DND-41 (cell line): ENCODE data around the gene ZFC3H1.
"Not testable (repeated sequence)": the region's sequence is repeated elsewhere in the genome, so short reads cannot be mapped to it uniquely, and the experiment has no call there.

Source experiments
- ATAC-seq: fragments of 200-7000 bp; cut with Tn5 transposase; 3 replicates; pipeline ENCODE4 v1.9.1; 2021; ENCODE audit warnings: low read depth; ENCODE audit not compliant: insufficient read depth
- DNase-seq: peaks from one replicate; pipeline ENCODE4 v3.0.0-alpha.2; 2020
- H2AFZ ChIP-seq: 2 replicates; pipeline ENCODE4 v1.6.0; 2012; ENCODE audit warnings: low read depth, low read length
- H3K27ac ChIP-seq: 2 replicates; pipeline ENCODE4 v1.5.1; 2012; ENCODE audit warnings: low read length, inconsistent platforms
- H3K27me3 ChIP-seq: fragments of 200-600 bp; sonication (generic); 2 replicates; pipeline ENCODE4 v1.6.0; 2012; ENCODE audit warnings: low read length, mild to moderate bottlenecking, inconsistent platforms; ENCODE audit not compliant: insufficient read depth, poor library complexity
- H3K36me3 ChIP-seq: 2 replicates; pipeline ENCODE4 v1.5.1; 2012; ENCODE audit warnings: low read length, inconsistent platforms; ENCODE audit not compliant: insufficient read depth
- H3K4me1 ChIP-seq: 2 replicates; pipeline ENCODE4 v1.5.1; 2012; ENCODE audit warnings: mild to moderate bottlenecking, low read length; ENCODE audit not compliant: insufficient read depth
- H3K4me2 ChIP-seq: 2 replicates; pipeline ENCODE4 v1.6.0; 2012; ENCODE audit warnings: mild to moderate bottlenecking, moderate library complexity, low read length, inconsistent platforms; ENCODE audit not compliant: insufficient read depth
- H3K4me3 ChIP-seq, 2 experiments: fragments of 200-600 bp in 1 of 2; shearing (Covaris generic) in 1 of 2; 2 replicates each; pipeline ENCODE4 v1.5.1; 2012 to 2016; ENCODE audit warnings: inconsistent platforms in 2 of 2, low read length in 2 of 2, mild to moderate bottlenecking in 2 of 2, low read depth in 1 of 2, moderate library complexity in 1 of 2
- H3K79me2 ChIP-seq: 2 replicates; pipeline ENCODE4 v1.6.0; 2012; ENCODE audit warnings: low read length, inconsistent platforms; ENCODE audit not compliant: insufficient read depth
- H3K9ac ChIP-seq: 2 replicates; pipeline ENCODE4 v1.6.0; 2012; ENCODE audit warnings: low read depth, mild to moderate bottlenecking, inconsistent platforms, low read length, moderate library complexity
- H3K9me3 ChIP-seq: 2 replicates; pipeline ENCODE4 v1.5.1; 2012; ENCODE audit warnings: low read length, moderate library complexity, mild to moderate bottlenecking, inconsistent platforms; ENCODE audit not compliant: insufficient read depth, severe bottlenecking
- H4K20me1 ChIP-seq: 2 replicates; pipeline ENCODE4 v1.6.0; 2012; ENCODE audit warnings: low read length; ENCODE audit not compliant: insufficient read depth
- EZH2 ChIP-seq: IDR thresholded peaks from 3 replicates; pipeline ENCODE4 v1.6.1; 2012; ENCODE audit warnings: borderline replicate concordance, low read depth, mild to moderate bottlenecking, moderate library complexity, low read length, inconsistent platforms; ENCODE audit not compliant: severe bottlenecking
- TF ChIP-seq, protein P1 (sequence below): IDR thresholded peaks from 2 replicates; pipeline ENCODE4 v1.5.1; 2012; ENCODE audit warnings: borderline replicate concordance, low read length, moderate library complexity, mild to moderate bottlenecking; ENCODE audit not compliant: poor library complexity, severe bottlenecking; ENCODE audit errors: extremely low read depth

ZFC3H1 gene

DNA sequence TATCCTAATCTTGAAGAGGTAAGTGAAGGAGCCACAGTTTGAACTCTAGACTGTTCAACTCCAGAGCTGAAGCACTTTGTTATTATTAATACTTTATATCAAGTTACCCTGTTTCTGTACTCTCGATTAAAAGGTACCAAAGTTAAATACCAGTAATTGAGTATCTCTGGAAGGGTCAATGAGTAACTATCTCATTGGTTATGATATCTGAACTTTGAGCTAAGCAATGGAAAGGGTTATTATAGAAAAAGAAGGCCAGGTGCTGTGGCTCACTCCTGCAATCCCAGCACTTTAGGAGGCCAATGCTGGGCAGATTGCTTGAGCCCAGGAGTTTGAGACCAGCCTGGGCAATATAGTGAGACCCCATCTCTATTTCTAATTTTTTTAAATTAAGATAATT lies 32.1 kb upstream of the ZFC3H1 start:
- Histone ChIP-seq H2AFZ (no peak overlapping the region), H3K27me3 (no peaks in the 10 kb centered on the region), H3K9ac (no peak overlapping the region), H3K4me2 (no peak overlapping the region), H4K20me1 (no peaks in the 10 kb centered on the region), H3K4me3 (no peak overlapping the region), H3K79me2 (0 out of 2 replicates have a peak, but pooled peaks cover 4% of the 10 kb centered on the region), H3K9me3 (no peaks in the 10 kb centered on the region), H3K27ac (no peak overlapping the region), H3K36me3 (peaks cover 54% of the 10 kb centered on the region), H3K4me1 (no peaks in the 10 kb centered on the region; the same call in 1 of the 2 replicates)
- DNase-seq: no peak
- TF ChIP-seq, protein P1, sequence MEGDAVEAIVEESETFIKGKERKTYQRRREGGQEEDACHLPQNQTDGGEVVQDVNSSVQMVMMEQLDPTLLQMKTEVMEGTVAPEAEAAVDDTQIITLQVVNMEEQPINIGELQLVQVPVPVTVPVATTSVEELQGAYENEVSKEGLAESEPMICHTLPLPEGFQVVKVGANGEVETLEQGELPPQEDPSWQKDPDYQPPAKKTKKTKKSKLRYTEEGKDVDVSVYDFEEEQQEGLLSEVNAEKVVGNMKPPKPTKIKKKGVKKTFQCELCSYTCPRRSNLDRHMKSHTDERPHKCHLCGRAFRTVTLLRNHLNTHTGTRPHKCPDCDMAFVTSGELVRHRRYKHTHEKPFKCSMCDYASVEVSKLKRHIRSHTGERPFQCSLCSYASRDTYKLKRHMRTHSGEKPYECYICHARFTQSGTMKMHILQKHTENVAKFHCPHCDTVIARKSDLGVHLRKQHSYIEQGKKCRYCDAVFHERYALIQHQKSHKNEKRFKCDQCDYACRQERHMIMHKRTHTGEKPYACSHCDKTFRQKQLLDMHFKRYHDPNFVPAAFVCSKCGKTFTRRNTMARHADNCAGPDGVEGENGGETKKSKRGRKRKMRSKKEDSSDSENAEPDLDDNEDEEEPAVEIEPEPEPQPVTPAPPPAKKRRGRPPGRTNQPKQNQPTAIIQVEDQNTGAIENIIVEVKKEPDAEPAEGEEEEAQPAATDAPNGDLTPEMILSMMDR: no peak
- TF ChIP-seq EZH2: no peak
- no peak for ATAC-seq

DNA sequence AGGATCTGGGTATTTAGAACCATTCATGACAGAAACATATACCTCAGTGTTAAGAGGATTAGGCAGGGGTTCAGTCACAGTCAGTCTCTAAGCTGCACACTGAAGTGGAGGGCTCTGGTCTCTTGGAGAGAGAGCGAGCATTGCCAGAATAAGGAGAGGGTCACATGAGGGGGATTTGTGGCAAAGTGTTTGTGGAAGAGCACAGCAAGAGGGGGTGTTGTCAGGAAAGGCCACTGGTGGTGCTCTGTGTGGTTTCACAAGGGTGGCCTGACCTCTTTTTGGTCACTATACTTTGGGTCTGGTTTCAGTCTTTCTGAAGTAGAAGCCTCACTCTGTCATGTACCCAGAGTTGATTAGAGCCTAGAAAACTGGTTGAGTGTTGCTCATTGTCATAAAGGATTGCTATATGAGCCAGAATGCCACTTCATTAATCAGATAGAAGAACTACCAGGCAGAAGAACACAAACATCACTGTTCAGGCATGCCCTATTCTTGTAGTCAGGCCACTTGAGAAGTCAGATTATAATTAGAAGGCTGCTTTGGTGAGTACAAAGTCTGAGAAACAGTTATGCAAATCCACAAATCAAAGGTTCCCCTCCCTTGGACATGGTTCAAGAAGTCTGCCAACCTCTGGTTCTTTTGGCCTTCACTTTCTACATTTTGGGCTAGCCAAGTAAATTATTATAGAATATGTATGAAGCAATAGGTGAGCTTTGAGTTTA lies 30.6 kb upstream of the ZFC3H1 start:
- no peaks in the 10 kb centered on the region for H3K27me3 ChIP-seq
- no peak for DNase-seq
- peaks cover 10% of the 10 kb centered on the region; the same call in 1 of the 2 replicates for H3K79me2 ChIP-seq
- ATAC-seq: no peak
- no peak overlapping the region for H3K4me2 ChIP-seq
- H3K9ac ChIP-seq: no peak overlapping the region
- no peak overlapping the region for H3K27ac ChIP-seq
- H3K36me3 ChIP-seq: peaks cover 45% of the 10 kb centered on the region
- H4K20me1 ChIP-seq: no peaks in the 10 kb centered on the region
- H3K4me3 ChIP-seq: no peak overlapping the region
- H3K4me1 ChIP-seq: peaks cover 7% of the 10 kb centered on the region
- no peak overlapping the region for H2AFZ ChIP-seq
- no peaks in the 10 kb centered on the region for H3K9me3 ChIP-seq
- TF ChIP-seq EZH2: no peak
- TF ChIP-seq, protein P1: no peak

DNA sequence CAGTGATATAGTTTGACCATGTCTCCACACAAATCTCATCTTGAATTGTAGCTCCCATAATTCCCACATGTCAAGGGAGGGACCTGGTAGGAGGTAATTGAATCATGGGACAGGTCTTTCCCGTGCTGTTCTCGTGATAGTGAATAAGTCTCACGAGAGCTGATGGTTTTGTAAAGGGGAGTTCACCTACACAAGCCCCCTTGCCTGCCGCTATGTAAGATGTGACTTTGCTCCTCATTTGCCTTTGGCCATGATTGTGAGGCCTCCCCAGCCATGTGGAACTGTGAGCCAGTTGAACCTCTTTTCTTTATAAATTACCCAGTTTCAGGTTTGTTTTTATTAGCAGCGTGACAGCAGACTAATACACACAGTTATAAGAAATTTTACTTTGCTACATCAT lies 30.0 kb upstream of the ZFC3H1 start:
- H3K4me3 ChIP-seq, DNase-seq, ATAC-seq, H2AFZ ChIP-seq, H3K4me2 ChIP-seq, H3K27ac ChIP-seq, H3K9me3 ChIP-seq, H4K20me1 ChIP-seq, H3K27me3 ChIP-seq, H3K9ac ChIP-seq: not testable (repeated sequence)
- Histone ChIP-seq H3K36me3 (peaks cover 39% of the 10 kb centered on the region), H3K4me1 (peaks cover 13% of the 10 kb centered on the region), H3K79me2 (peaks cover 16% of the 10 kb centered on the region; the same call in 1 of the 2 replicates)

DNA sequence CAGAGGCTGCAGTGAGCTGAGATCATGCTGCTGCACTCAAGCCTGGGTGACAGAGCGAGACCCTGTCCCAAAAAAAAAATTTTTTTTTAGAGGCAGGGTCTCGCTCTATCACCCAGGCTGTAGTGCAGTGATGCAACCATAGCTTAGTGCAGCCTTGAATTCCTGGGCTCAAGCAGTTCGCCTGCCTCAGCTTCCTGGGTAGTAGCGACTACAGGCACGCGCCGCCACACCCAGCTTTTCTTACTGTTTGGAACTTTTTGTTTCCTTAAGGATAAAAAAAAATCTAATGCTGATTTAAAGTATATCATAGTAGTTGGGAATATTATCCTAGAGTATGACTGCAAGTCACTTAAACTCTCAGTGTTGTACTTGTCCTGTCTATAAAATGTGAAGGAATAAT lies 29.5 kb upstream of the ZFC3H1 start:
- Histone ChIP-seq H3K4me2 (no peak overlapping the region), H3K79me2 (peaks cover 20% of the 10 kb centered on the region; the same call in 1 of the 2 replicates), H3K9ac (no peak overlapping the region)

More for the DNA sequence above, 29.5 kb upstream of the ZFC3H1 start:
- no peak overlapping the region for H3K27ac ChIP-seq
- H3K4me1 ChIP-seq: peaks cover 18% of the 10 kb centered on the region
- no peaks in the 10 kb centered on the region for H3K9me3 ChIP-seq
- no peak overlapping the region for H3K4me3 ChIP-seq
- H2AFZ ChIP-seq: no peak overlapping the region
- DNase-seq (no peak), ATAC-seq (no peak)
- H3K27me3 ChIP-seq: no peaks in the 10 kb centered on the region
- TF ChIP-seq, protein P1: no peak
- TF ChIP-seq EZH2: no peak
- no peaks in the 10 kb centered on the region for H4K20me1 ChIP-seq
- H3K36me3 ChIP-seq: peaks cover 34% of the 10 kb centered on the region
